Hypothalamus (tissue), 51 donors: Measurements from ENCODE around the gene SH3RF3.

Experiments
- DNase-seq, 51 donors: peaks; one replicate each; lab custom pipeline; 2025; lab: John Stamatoyannopoulos, UW

SH3RF3 gene

DNA sequence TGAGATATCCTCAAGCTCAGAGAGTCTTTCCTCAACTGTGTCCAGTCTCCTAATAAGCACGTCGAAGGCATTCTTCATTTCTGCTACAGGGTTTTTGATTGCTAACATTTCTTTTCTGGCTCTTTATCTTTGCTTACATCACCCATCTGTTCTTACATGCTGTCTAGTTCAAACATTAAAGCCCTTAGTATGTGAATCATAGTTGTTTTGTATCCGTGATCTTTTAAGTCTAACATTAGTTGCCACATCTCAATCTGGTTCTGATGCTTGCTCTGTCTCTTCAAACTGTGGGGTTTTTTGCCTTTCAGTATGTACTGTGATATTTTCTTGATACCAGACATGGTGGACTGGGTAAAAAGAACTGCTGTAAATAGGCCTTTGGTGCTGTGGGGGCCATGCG lies 235.2 kb downstream of the SH3RF3 start:
- DNase-seq = no peak

- DNase-seq = no peak
Observed at GRCh38 chr2:109365131-109365530, 236.1 kb downstream of the SH3RF3 start.

DNA sequence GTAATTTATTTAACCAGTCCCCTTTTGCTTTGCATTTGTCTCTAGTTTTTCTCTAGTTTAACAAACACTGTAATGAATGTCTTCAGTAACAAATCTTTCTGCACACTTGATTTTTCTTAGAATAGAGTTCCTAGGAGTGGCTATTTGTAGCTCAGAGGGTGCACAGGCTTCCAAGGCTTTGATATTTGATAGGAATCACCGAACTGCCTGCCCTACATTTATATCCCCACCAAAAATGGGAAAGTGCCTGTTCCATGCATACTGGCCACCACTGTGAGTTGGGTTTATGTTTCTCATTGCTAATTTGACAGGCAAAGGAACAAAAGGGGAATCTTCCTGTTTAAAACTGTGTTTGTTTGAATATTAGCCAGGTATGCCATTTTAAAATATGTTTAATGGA lies 238.7 kb downstream of the SH3RF3 start:
- no peak for DNase-seq

DNA sequence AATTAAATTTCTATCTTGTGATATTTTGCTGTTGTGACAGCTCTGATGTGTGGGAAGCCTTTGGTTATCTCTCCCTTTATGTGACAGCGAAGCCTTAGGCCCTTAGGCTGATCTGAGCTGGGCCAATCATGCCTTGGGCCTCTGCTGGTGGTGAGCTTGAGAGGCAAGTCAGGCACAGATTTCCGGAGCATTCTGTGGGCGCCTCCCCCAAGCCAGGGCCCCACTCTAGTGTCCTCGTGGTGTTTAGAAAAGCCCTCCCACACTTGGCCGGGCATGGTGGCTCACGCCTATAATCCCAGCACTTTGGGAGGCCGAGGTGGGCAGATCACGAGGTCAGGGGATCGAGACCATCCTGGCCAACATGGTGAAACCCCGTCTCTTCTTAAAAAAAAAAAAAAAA lies 239.8 kb downstream of the SH3RF3 start:
- no peak for DNase-seq

- DNase-seq = no peak
Observed at GRCh38 chr2:109369671-109370191, 240.7 kb downstream of the SH3RF3 start.

DNA sequence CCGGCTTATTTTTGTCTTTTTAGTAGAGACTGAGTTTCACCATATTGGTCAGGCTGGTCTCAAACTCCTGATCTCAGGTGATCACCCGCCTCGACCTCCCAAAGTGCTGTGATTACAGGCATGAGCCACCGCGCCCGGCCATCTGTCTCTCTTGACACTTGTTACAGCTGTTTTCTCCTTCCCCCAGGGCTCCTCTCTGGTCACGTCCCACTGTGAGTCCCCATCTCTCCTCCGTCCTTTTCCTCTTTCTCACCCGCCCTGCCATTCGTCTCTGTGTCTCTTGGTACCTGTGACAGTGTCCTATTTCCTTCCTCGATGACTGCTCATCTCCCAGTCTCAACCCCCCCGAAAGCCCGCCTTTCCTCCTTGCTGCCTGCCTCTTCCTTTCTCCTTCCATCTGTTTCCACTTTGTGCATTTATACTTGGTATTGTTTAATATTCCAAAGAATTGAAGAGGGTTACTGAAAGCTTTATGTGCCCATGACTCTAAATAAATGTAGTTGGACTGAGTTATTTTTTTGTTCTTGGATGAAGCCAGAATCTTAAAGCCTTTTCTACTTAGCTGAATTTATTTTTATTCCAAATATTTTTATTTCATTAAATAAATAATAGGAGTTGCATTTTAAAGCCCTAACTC lies 241.5 kb downstream of the SH3RF3 start:
- DNase-seq = no peak

GRCh38 chr2:109371481-109372170 lies 242.6 kb downstream of the SH3RF3 start:
- no peak for DNase-seq

- DNase-seq = no peak
Observed at GRCh38 chr2:109372171-109372568, 243.2 kb downstream of the SH3RF3 start.

GRCh38 chr2:109372614-109373013 lies 243.6 kb downstream of the SH3RF3 start:
- DNase-seq = no peak

DNA sequence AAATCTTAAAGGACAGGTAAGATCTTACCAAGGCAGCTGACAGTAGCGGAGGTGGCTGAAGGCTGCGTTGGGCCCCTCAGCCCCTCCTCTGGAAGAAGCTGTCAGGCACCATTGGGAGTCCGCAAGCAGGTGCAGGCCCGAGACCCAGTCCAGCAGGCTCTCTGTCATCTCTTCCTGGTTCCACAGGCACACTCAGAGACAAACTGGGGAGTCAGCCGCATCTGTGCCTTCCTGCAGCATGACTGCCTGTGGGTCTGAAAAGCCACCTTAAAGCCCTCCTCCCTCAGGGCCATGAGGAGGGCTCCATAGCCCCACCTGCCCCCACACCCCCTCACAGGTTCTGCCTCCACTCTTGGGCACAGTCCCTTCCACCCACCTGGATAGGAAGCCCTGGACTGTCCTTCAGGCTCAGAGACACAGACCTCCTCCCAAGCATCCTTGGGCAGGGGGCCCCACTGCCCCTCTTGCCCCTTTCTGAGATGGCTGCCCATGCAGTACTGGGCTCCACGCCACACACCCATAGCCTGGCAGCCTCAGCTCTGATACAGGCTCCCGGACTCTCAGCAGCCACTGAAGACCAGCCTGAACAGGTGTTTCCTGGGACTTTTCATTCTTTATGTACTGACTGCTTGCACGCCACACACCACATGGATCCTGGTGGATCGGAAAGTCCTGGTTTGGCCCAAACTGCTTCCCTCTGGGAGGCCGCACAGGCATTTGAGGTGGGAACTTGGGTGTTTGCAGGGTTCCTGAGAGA lies 245.0 kb downstream of the SH3RF3 start:
- DNase-seq = no peak

GRCh38 chr2:109374548-109375130 lies 245.6 kb downstream of the SH3RF3 start:
- DNase-seq = no peak

DNA sequence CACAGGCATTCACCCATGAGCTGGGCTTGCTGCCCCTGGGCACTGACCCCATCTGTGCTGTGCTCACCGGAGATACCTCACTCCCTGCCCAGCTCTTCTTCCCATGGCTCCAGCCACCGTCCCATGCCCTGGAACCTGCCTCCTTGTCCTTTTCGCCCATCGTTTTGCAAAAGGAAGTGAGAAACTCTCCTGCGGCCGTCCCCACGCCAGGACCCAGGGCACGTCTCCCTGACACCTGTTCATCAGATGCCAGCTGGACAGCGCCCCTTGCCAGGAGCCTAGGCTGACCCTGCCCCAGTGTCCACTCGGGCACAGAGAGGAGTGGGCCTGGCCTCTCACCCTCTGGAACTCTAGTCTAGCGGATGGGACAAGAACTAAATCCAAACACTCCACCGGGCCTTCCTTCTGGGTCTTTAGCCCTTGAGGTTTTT lies 246.1 kb downstream of the SH3RF3 start:
- no peak for DNase-seq

DNA sequence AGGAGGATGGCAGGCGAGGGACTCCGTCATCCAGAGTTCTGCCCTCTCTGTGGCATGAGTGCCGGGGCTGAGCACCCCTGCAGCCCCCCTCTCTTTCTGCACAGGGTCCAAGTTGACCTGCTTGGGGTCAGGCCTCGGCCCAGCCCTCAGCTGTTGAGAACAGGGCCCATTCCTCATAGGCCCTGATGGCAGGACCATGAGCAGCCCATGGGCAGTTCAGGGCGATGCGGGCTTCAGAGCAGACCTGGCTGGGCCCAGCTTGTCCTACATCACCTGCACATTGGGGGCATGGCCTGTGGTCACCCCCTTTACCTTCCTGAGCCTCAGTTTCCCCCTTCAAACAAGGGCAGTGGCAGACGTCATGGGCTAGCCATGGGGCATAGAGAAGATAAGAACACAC lies 246.7 kb downstream of the SH3RF3 start:
- DNase-seq = no peak

DNA sequence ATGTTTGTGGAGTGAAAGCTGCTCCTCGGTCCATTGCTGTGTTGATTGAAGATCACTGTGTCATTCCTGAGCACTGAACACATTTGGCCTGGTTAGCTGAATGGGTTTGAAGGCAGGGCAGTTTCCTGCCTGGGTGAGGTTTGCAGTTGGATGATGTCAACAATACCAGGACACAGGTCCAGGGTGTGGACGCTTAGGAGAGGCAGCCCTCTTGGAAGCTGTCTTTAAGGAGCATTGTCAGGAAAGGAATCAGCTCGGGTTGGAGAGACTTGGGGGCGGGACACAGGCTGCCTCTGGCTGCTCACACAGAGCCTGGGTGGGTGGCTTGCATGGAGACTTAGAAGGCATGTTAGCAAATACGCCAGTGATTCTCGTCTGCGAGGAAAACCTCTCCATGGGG lies 247.1 kb downstream of the SH3RF3 start:
- DNase-seq = peak in 2 of 51 donors; percentile 7 to 45

GRCh38 chr2:109376796-109377495 lies 247.9 kb downstream of the SH3RF3 start:
- DNase-seq = no peak

DNA sequence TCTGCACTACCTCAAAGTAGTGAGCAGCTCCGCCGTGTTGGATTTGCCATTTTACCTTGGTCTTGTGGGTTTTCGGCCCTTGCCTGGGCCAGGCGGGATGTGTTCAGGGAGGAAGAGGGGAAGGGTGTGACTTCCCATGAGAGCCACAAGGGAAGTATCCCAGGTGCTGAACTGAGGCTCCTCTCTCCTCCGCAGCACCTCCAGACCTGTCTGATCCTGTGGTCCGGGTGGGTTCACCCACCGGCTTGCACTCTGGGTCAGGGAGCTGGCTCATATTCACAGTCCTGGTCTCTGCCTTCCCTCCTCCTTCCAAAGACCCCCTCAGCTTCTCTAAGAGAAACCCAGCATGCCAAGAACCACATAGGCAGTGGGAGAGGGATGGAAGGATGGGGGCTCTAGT lies 249.0 kb downstream of the SH3RF3 start:
- DNase-seq = no peak

DNA sequence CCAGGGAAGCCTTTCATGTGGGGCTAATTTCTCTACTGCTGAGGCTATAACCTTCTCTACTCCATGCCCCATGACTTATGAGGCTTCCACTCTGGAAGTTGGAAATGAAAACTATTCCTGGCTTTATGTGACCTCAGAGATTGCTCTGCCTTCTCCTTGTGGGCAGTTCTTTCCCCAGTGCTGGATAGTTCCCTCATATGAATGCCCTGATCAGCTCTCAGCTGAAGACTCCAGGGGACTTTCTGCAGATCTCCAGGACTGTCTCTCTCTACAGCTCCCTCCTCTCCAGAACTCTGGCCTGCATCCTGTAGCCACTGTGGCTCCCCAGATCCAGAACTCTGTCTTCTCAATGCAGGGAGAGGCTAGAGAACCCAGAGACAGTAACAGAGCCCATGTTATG lies 249.7 kb downstream of the SH3RF3 start:
- no peak for DNase-seq

DNA sequence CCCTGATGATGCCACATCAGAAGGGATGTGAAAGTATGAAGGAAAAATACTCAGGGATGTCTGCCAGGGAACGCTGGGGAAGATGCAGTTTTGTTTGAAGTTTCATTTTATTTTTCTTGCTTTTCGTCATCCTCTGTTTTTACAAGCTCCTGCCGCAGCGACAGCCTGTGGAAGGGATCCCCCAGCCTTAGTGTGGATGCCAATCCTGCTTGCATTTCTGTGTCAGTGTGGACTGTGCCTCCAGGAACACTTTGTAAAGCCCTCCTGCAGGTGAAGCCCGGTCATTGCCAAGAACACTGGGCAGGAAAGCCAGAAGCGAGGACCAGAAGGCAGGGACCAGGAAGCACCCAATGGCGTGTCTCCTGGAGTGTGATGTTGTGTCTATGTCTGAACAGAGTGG lies 250.5 kb downstream of the SH3RF3 start:
- DNase-seq = no peak

- DNase-seq = no peak
Observed at GRCh38 chr2:109380502-109381326, 251.7 kb downstream of the SH3RF3 start.

- no peak for DNase-seq
Observed at GRCh38 chr2:109381327-109381820, 252.4 kb downstream of the SH3RF3 start.
